HEK293 (cell line): Measurements from ENCODE around the gene BICD1.

Experiments
- CTCF ChIP-seq: fragments of 450-650 bp; formaldehyde crosslinking; IDR thresholded peaks from 2 replicates; pipeline ENCODE4 v1.5.1; 2016; ENCODE audit warnings: missing biosample characterization, missing genetic modification characterization
- GFI1B ChIP-seq: fragments of 450-650 bp; formaldehyde crosslinking; IDR thresholded peaks from 2 replicates; pipeline ENCODE4 v1.5.1; 2016; ENCODE audit warnings: missing biosample characterization, missing genetic modification characterization
- PRDM2 ChIP-seq: fragments of 450-650 bp; formaldehyde crosslinking; IDR thresholded peaks from 2 replicates; pipeline ENCODE4 v1.5.1; 2016; ENCODE audit warnings: missing biosample characterization, missing genetic modification characterization, borderline replicate concordance
- REST ChIP-seq: fragments of 450-650 bp; formaldehyde crosslinking; IDR thresholded peaks from 2 replicates; pipeline ENCODE4 v1.5.1; 2016; ENCODE audit warnings: missing biosample characterization, missing genetic modification characterization
- ZNF239 ChIP-seq: fragments of 450-650 bp; formaldehyde crosslinking; IDR thresholded peaks from 2 replicates; pipeline ENCODE4 v1.5.1; 2016; ENCODE audit warnings: missing biosample characterization, missing genetic modification characterization
- ZNF292 ChIP-seq: fragments of 450-650 bp; formaldehyde crosslinking; IDR thresholded peaks from 2 replicates; pipeline ENCODE4 v1.5.1; 2016; ENCODE audit warnings: low read depth, missing biosample characterization, missing genetic modification characterization, borderline replicate concordance
- ZNF610 ChIP-seq: fragments of 450-650 bp; formaldehyde crosslinking; IDR thresholded peaks from 2 replicates; pipeline ENCODE4 v1.5.1; 2016; ENCODE audit warnings: missing biosample characterization, missing genetic modification characterization, borderline replicate concordance
- ZNF776 ChIP-seq: fragments of 450-650 bp; formaldehyde crosslinking; IDR thresholded peaks from 2 replicates; pipeline ENCODE4 v1.5.0; 2017; ENCODE audit warnings: missing biosample characterization, missing genetic modification characterization, borderline replicate concordance
- ZNF785 ChIP-seq: fragments of 450-650 bp; formaldehyde crosslinking; IDR thresholded peaks from 2 replicates; pipeline ENCODE4 v1.5.1; 2016; ENCODE audit warnings: missing biosample characterization, missing genetic modification characterization
- ZNF830 ChIP-seq: fragments of 450-650 bp; IDR thresholded peaks from 2 replicates; pipeline ENCODE4 v1.5.0; 2018; ENCODE audit warnings: missing biosample characterization, missing genetic modification characterization, low read depth, mild to moderate bottlenecking, moderate library complexity
- ZXDB ChIP-seq: fragments of 450-650 bp; formaldehyde crosslinking; IDR thresholded peaks from 2 replicates; pipeline ENCODE4 v1.5.1; 2016; ENCODE audit warnings: missing biosample characterization, missing genetic modification characterization

DNA sequence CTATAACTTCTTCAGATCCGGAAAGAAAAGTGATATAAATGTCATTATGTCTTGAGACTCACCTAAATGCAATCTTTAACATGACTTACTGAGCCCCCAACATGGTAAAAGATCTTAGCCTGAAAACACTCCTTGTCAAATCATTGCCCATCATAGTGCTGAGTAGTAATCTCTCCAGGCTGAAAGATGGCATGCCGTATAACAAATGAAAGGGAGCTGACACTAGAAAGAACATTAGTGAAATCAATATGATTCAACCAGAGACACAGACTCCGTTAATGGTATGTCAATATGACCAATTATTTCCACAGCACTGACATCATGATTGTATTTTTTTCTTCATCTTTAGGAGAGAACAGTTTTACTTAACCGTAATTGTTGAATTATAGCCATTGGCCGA is 54.4 kb downstream of the BICD1 start:
- TF ChIP-seq ZNF785 (tag by site-specific recombination) (no peak), ZXDB (tag by site-specific recombination) (no peak), REST (tag by site-specific recombination) (no peak), ZNF610 (tag by site-specific recombination) (no peak), ZNF776 (tag by site-specific recombination) (no peak), CTCF (tag by site-specific recombination) (no peak), GFI1B (no peak), ZNF239 (tag by site-specific recombination) (no peak), PRDM2 (no peak), ZNF292 (tag by site-specific recombination) (no peak), ZNF830 (tag by site-specific recombination) (no peak)
